Glutamatergic neuron (in vitro differentiated cells): ENCODE results near the gene NUDT22. TPM values are rescaled to one million over a fixed set of nuclear protein-coding genes. Genes with fewer than 3 reads are reported as not detected.

Experiments
- DNase-seq: peaks from one replicate; pipeline ENCODE4 v3.0.0; 2022
- H3K27ac Mint-ChIP-seq: one replicate; pipeline ENCODE4 v1.8.0; 2020; ENCODE audit warnings: mild to moderate bottlenecking, mixed read lengths, inconsistent platforms; ENCODE audit not compliant: unreplicated experiment
- H3K27me3 Mint-ChIP-seq: one replicate; pipeline ENCODE4 v1.8.0; 2020; ENCODE audit warnings: mild to moderate bottlenecking, moderate library complexity, mixed read lengths, inconsistent platforms; ENCODE audit not compliant: unreplicated experiment
- H3K36me3 Mint-ChIP-seq: one replicate; pipeline ENCODE4 v1.8.0; 2020; ENCODE audit warnings: mild to moderate bottlenecking, mixed read lengths, inconsistent platforms; ENCODE audit not compliant: unreplicated experiment
- H3K4me1 Mint-ChIP-seq: one replicate; pipeline ENCODE4 v1.8.0; 2020; ENCODE audit warnings: mild to moderate bottlenecking, low read depth, mixed read lengths, inconsistent platforms; ENCODE audit not compliant: unreplicated experiment
- H3K4me3 Mint-ChIP-seq: one replicate; pipeline ENCODE4 v1.8.0; 2020; ENCODE audit warnings: mild to moderate bottlenecking, mixed read lengths, inconsistent platforms; ENCODE audit not compliant: unreplicated experiment
- H3K9me3 Mint-ChIP-seq: one replicate; pipeline ENCODE4 v1.8.0; 2020; ENCODE audit warnings: mild to moderate bottlenecking, moderate library complexity, mixed read lengths, inconsistent platforms; ENCODE audit not compliant: unreplicated experiment
- CTCF ChIP-seq: fragments of 200-600 bp; sonication (generic); IDR thresholded peaks from one replicate; pipeline ENCODE4 v1.5.0; 2021; ENCODE audit not compliant: partially characterized antibody, unreplicated experiment
- total RNA-seq: library from RNA; stranded (reverse); fragmentation: NEBNext Ultra II Directional; extraction: Animal tissue kit (Norgen Biotek cat#: 25700); gene quantifications from one replicate; pipeline ENCODE4 v1.2.1, GENCODE V29; 2021; ENCODE audit not compliant: unreplicated experiment

The NUDT22 gene
- total RNA-seq, 1 donor from 2014 or later: 37.0 TPM

DNA sequence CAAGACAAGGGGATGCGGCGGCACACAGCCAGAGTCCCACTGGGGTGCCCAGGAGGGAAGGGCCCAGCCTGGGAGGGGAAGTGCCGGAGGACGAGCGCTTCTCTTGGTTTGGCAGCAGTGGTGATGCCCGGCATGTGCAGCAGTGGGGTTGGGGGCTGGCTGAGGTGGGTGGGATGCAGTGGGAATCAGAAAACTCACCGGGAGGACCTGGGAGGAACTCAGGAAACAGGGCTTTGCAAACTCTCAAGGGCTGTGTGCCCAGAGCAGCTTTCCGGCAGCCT lies 16.6 kb upstream of the NUDT22 start:
- H3K9me3 Mint-ChIP-seq: peaks cover 3% of the 10 kb centered on the region
- no peak for DNase-seq
- H3K27me3 Mint-ChIP-seq: peaks cover 12% of the 10 kb centered on the region
- H3K36me3 Mint-ChIP-seq: no peaks in the 10 kb centered on the region
- H3K4me1 Mint-ChIP-seq: peaks cover 2% of the 10 kb centered on the region
- no peak overlapping the region for H3K4me3 Mint-ChIP-seq
- no peak for TF ChIP-seq CTCF
- H3K27ac Mint-ChIP-seq: no peak overlapping the region

GRCh38 chr11:64210301-64211020 lies 15.6 kb upstream of the NUDT22 start:
- H3K4me1 Mint-ChIP-seq: no peaks in the 10 kb centered on the region
- H3K4me3 Mint-ChIP-seq: no peak overlapping the region
- no peak for DNase-seq
- TF ChIP-seq CTCF: no peak
- no peak overlapping the region for H3K27ac Mint-ChIP-seq
- H3K36me3 Mint-ChIP-seq: no peaks in the 10 kb centered on the region
- H3K9me3 Mint-ChIP-seq: peaks cover 3% of the 10 kb centered on the region
- H3K27me3 Mint-ChIP-seq: peaks cover 12% of the 10 kb centered on the region

GRCh38 chr11:64211181-64211872 lies 14.7 kb upstream of the NUDT22 start:
- Mint-ChIP-seq H3K9me3 (peaks cover 3% of the 10 kb centered on the region), H3K4me1 (no peaks in the 10 kb centered on the region), H3K27ac (no peak overlapping the region), H3K4me3 (no peak overlapping the region), H3K27me3 (peaks cover 12% of the 10 kb centered on the region), H3K36me3 (no peaks in the 10 kb centered on the region)
- TF ChIP-seq CTCF: no peak
- peak; percentile 21 for DNase-seq

- no peak for DNase-seq
- Mint-ChIP-seq H3K9me3 (no peaks in the 10 kb centered on the region), H3K27me3 (peaks cover 9% of the 10 kb centered on the region), H3K27ac (no peak overlapping the region), H3K4me1 (no peaks in the 10 kb centered on the region), H3K4me3 (no peak overlapping the region), H3K36me3 (no peaks in the 10 kb centered on the region)
- no peak for TF ChIP-seq CTCF
Observed at GRCh38 chr11:64216879-64217278, 9.2 kb upstream of the NUDT22 start.

DNA sequence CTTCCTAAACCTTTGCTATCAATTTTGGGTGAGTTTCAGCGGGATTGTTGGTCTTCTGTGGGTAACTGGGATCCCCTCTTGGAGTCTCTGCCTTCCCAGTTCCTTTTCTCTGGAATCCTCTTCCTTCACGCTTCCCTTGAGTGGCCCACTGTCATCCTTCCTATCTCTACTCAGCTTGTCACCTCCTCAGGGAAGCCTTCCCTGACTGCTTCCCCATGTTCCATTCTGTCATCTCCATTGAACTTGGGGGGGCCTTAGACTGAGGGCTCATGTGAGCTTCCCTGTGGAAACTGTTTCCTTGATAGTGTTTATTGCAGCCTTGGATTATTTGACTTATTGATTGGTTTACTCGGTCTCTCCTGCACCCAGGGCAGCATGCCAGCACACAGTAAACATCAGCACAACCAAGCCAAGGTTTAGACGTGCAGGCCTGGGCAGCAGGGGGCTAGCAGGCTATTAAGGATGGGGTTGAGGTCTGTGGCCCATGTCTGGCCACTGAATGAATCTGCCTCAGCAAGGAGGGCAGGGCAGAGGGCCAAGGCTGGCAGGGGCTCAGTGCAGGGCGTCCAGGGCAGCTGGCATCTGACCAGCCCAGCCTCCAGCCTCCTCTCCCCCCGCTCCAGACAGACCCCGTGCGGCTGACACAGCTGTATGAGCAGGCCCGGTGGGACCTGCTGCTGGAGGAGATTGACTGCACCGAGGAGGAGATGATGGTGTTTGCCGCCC lies 7.3 kb upstream of the NUDT22 start:
- no peak overlapping the region for H3K27ac Mint-ChIP-seq
- H3K4me1 Mint-ChIP-seq: no peaks in the 10 kb centered on the region

More for the DNA sequence above, 7.3 kb upstream of the NUDT22 start:
- peaks cover 1% of the 10 kb centered on the region for H3K27me3 Mint-ChIP-seq
- H3K9me3 Mint-ChIP-seq: no peaks in the 10 kb centered on the region
- no peak for TF ChIP-seq CTCF
- DNase-seq: no peak
- no peaks in the 10 kb centered on the region for H3K36me3 Mint-ChIP-seq
- H3K4me3 Mint-ChIP-seq: no peak overlapping the region
